ENCODE measurements around the gene CHRM4.

DNA sequence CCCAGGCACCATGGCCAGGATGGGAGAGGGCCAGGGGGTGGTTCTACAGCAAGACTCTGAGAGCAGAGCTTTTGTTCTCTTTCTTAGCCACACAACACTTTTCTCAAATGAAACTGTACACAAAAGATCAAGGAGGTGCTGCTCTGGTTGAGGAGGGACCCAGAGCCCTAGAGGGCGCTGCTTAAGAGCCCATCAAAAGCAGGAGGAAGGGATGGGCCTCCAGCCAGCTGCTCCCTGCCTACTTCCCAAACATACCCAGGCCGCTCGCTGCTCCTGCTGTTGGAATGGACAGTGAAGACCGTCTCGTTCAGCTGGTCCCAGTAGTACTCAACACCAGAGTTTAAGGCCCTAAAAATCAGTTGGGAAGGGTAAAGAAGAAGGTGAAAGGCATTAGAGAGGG is 18.4 kb upstream of the CHRM4 start:
- no peak for TF ChIP-seq POLR2A (IDR thresholded peaks at IDR 0.05)
- TF ChIP-seq, protein P1, sequence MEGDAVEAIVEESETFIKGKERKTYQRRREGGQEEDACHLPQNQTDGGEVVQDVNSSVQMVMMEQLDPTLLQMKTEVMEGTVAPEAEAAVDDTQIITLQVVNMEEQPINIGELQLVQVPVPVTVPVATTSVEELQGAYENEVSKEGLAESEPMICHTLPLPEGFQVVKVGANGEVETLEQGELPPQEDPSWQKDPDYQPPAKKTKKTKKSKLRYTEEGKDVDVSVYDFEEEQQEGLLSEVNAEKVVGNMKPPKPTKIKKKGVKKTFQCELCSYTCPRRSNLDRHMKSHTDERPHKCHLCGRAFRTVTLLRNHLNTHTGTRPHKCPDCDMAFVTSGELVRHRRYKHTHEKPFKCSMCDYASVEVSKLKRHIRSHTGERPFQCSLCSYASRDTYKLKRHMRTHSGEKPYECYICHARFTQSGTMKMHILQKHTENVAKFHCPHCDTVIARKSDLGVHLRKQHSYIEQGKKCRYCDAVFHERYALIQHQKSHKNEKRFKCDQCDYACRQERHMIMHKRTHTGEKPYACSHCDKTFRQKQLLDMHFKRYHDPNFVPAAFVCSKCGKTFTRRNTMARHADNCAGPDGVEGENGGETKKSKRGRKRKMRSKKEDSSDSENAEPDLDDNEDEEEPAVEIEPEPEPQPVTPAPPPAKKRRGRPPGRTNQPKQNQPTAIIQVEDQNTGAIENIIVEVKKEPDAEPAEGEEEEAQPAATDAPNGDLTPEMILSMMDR (IDR thresholded peaks at IDR 0.05) = no peak
